Measurements from ENCODE around the gene KCTD21.

KCTD21 gene

DNA sequence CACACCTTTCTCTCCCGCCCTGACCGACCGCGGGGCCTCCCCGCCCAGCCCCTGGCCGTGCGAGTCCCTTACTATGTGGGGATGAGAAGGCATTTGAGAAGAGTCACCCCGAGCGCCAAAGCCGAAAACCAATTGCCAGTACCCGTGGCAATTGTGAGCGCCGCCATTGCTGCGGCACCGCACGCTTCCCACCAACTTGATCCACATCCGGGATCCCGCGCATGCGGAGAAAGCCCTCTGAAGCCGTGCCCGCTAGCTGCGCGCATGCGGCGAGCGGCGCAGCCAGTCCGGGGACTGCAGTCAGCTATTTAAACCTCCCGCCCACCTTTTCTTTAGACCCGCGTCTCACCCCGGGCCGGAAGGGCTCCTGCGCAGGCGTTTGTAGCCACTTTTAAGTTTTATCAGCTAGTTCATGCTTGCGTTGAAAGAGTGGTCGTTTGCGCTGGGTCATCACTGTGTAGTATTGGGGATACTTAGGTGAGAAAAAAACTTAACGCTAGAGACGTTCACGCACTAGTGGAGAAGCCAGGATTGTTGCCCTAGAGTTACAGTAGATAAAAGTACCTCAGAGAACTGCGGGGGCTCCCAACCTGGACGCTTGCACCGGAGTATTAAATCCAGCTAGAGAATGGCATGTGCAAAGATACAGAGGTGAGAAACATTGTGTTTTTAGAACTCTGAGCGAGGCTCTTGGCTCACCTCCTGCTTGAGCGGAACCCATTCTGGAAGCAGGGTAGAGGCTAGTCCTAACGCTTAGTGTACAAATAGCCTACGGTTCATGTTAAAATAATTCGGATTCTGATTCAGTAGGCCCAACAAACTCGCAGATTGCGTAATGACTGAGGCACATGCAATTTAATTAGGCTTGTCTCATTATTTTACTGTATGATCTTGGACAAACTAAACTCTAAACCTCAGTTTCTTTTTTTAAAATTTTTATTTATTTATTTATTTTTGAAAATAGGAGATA, 48.7 kb downstream of the KCTD21 start, which contains the start of gene ALG8:
TSS of gene ALG8 (minus strand) at position 205 of the 970 bp plus-strand sequence. CDS start at position 167, 38 bp downstream.
- Histone ChIP-seq H3K4me1 (ENCODE audit: insufficient read depth, low read length) (no peaks in the 10 kb centered on the region), H3K9ac (ENCODE audit: low read depth, low read length) (peak within 1 kb of the TSS; percentile 97), H3K36me3 (ENCODE audit: insufficient read depth, low read length) (peaks cover 3% of the 10 kb centered on the region), H3K9me3 (ENCODE audit: control insufficient read depth, insufficient read depth, low read length) (no peaks in the 10 kb centered on the region)

DNA sequence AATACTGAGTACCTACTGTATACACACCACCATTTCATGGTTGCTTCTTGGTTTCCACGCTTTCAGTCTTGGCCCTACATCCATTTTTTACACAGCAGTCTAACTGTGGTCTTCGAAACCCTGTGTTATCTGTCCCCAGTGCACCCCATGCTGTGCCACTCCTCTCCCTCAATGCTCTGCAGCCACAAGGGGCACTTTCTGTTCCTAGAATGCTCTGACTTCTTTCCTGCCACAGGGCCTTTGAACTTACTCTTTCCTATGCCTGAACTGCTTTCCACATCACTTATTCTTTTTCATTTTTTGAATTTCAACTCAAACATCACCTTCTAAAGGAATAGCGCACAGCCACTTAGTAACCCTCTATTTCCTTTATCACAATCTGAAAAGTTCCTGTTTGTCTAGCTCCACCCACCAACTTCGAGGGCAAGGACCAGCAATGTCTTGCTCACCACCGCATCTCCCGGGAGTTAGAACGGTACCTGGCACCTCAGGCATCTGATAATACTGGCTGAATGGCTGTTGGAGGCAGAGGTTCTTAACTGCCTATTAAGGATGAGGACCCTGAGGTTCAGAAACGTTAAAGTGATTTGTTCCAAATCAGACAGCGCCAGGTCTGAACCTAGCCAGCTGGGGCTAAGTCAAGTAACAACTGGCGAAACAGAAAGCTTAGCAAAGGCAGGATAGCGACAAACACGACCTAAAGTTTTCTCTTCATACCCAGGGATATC, 49.6 kb downstream of the KCTD21 start:
- Histone ChIP-seq H3K9ac (ENCODE audit: low read depth, low read length) (peak overlapping the region; percentile 97), H3K9me3 (ENCODE audit: control insufficient read depth, insufficient read depth, low read length) (no peaks in the 10 kb centered on the region), H3K36me3 (ENCODE audit: insufficient read depth, low read length) (peaks cover 3% of the 10 kb centered on the region), H3K4me1 (ENCODE audit: insufficient read depth, low read length) (no peaks in the 10 kb centered on the region)

DNA sequence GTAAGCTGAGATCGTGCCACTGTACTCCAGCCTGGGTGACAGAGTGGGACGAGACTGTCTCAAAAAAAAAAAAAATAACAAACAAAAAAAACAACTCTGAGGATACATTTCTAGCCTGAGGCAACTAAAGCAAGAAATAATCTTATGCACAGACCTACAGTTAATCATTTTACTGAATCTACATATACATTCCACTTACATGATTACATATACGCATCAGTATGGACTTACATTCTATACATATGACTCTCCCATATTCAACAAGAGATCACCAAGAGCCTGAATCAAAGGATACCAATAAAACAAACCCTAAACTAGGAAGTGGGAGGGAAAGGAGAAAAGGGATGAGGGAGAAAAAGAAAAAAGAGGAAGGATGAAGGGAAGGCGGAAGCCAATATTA, 50.1 kb downstream of the KCTD21 start:
- Histone ChIP-seq H3K9me3 (ENCODE audit: control insufficient read depth, insufficient read depth, low read length) (no peaks in the 10 kb centered on the region), H3K36me3 (ENCODE audit: insufficient read depth, low read length) (peaks cover 3% of the 10 kb centered on the region), H3K9ac (ENCODE audit: low read depth, low read length) (peak overlapping the region; percentile 97; the same call in 1 of the 2 replicates), H3K4me1 (ENCODE audit: insufficient read depth, low read length) (no peaks in the 10 kb centered on the region)

DNA sequence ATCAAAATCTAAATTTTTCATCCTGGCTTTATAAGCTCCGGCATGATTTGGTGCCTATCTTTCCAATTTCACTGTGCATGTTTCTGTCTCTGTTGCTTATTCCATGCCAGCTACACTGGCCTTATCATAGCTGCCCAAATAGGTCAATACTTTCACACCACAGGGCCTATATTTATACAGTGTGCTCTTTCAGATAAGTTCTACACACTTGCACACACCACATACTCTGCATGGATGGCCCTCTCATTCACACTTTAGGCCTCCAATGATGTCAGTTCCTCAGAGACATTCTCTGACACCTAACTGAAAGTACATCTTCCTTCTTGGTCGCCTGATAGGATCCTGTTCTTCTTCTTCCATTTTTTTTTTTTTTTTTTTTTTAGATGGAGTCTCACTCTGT, 56.0 kb downstream of the KCTD21 start:
- Histone ChIP-seq H3K9ac (ENCODE audit: low read depth, low read length) (no peak overlapping the region), H3K36me3 (ENCODE audit: insufficient read depth, low read length) (no peaks in the 10 kb centered on the region), H3K4me1 (ENCODE audit: insufficient read depth, low read length) (no peaks in the 10 kb centered on the region), H3K9me3 (ENCODE audit: control insufficient read depth, insufficient read depth, low read length) (no peaks in the 10 kb centered on the region)

DNA sequence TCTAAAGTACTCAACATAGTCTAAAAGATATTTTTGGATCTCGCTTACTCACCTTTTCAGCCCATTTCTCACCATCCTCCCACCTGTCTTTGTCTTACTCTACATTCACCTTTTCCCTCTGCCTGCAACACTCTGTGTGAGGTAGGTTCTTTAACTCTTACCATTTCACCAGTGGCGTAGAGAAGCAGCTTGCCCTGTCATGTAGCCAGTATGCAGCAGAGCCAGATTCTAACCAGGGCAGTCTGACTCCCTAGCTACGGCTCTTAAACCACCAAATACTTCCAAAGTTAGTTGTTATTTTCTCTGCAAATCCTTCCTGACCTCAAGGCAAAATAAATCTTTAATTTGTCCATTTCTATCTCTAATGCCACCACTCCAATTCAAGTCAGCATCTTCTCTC, 56.5 kb downstream of the KCTD21 start:
- no peaks in the 10 kb centered on the region for H3K36me3 ChIP-seq (ENCODE audit: insufficient read depth, low read length)
- no peaks in the 10 kb centered on the region for H3K9me3 ChIP-seq (ENCODE audit: control insufficient read depth, insufficient read depth, low read length)
- H3K4me1 ChIP-seq (ENCODE audit: insufficient read depth, low read length) = no peaks in the 10 kb centered on the region
- H3K9ac ChIP-seq (ENCODE audit: low read depth, low read length) = no peak overlapping the region

DNA sequence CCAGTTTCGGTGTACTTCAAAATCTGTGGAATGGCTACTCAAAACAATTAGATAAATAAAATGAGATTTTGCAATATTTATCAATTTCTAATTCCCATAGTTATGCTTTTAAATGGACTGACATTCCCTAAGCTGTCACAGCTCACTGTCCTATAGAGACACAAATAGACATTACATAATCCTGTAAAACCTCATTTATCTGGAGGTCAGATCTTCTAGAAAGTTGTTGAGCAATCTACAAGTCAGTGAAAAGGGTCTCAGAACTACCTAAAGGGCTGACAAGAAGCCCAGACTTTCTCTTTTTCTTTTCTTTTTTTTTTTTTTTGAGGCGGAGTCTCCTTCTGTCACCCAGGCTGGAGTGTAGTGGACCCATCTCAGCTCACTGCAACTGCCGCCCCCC, 61.0 kb downstream of the KCTD21 start:
- H3K9ac ChIP-seq (ENCODE audit: low read depth, low read length) = no peak overlapping the region
- no peaks in the 10 kb centered on the region for H3K9me3 ChIP-seq (ENCODE audit: control insufficient read depth, insufficient read depth, low read length)
- H3K36me3 ChIP-seq (ENCODE audit: insufficient read depth, low read length) = no peaks in the 10 kb centered on the region
- no peaks in the 10 kb centered on the region for H3K4me1 ChIP-seq (ENCODE audit: insufficient read depth, low read length)

Measured in ES-I3 (cell line).